SU-DHL-6 (cell line): ENCODE results near the gene RETREG1.
"Not testable (repeated sequence)": the region's sequence is repeated elsewhere in the genome, so short reads cannot be mapped to it uniquely, and the experiment has no call there.

Experiments used
- H2AFZ ChIP-seq: fragments of 200-600 bp; sonication (generic); 2 replicates; pipeline ENCODE4 v1.6.1; 2014; ENCODE audit warnings: low read depth, mild to moderate bottlenecking, moderate library complexity, mixed read lengths, antibody characterized with exemption, low read length; ENCODE audit not compliant: severe bottlenecking
- H3F3A ChIP-seq: fragments of 200-600 bp; shearing (Covaris generic); 2 replicates; pipeline ENCODE4 v1.6.0; 2016; ENCODE audit warnings: antibody characterized with exemption, mild to moderate bottlenecking; ENCODE audit not compliant: insufficient read depth
- H3K27ac ChIP-seq: fragments of 200-600 bp; sonication (generic); 2 replicates; pipeline ENCODE4 v1.5.1; 2016; ENCODE audit warnings: low read depth, mild to moderate bottlenecking, low read length, moderate library complexity, mixed read lengths
- H3K27me3 ChIP-seq: fragments of 200-600 bp; sonication (generic), shearing (Covaris generic); 2 replicates; pipeline ENCODE4 v1.6.0; 2014; ENCODE audit warnings: mild to moderate bottlenecking, low read length
- H3K36me3 ChIP-seq: fragments of 200-600 bp; sonication (generic); 2 replicates; pipeline ENCODE4 v1.6.1; 2014; ENCODE audit warnings: mild to moderate bottlenecking, low read length, mixed read lengths
- H3K4me2 ChIP-seq: fragments of 300-600, 200-600 bp; shearing (Covaris generic), sonication (generic); 2 replicates; pipeline ENCODE4 v1.6.0; 2014; ENCODE audit warnings: low read length, low read depth, mild to moderate bottlenecking; ENCODE audit not compliant: poor library complexity, severe bottlenecking
- H3K4me3 ChIP-seq: fragments of 200-600 bp; sonication (generic); 2 replicates; pipeline ENCODE4 v1.5.1; 2014; ENCODE audit warnings: antibody characterized with exemption, low read length, mild to moderate bottlenecking, mixed read lengths; ENCODE audit not compliant: insufficient read depth, poor library complexity, severe bottlenecking
- H3K79me2 ChIP-seq: fragments of 200-600 bp; sonication (generic); 2 replicates; pipeline ENCODE4 v1.6.1; 2014; ENCODE audit warnings: mild to moderate bottlenecking, low read length, moderate library complexity; ENCODE audit not compliant: insufficient read depth
- H3K9ac ChIP-seq: fragments of 200-600 bp; sonication (generic); 2 replicates; pipeline ENCODE4 v1.7.0; 2014; ENCODE audit warnings: mild to moderate bottlenecking, low read length
- H3K9me2 ChIP-seq: fragments of 200-600 bp; sonication (generic); replicated peaks from 2 replicates; pipeline ENCODE4 v1.6.1; 2014; ENCODE audit warnings: low read length; ENCODE audit not compliant: insufficient read depth
- H3K9me3 ChIP-seq: fragments of 200-600 bp; sonication (generic); 2 replicates; pipeline ENCODE4 v1.6.1; 2014; ENCODE audit warnings: low read length, mixed read lengths; ENCODE audit not compliant: insufficient read depth
- H4K20me1 ChIP-seq: fragments of 200-600 bp; sonication (generic); 2 replicates; pipeline ENCODE4 v1.6.1; 2014; ENCODE audit warnings: low read depth, mild to moderate bottlenecking, antibody characterized with exemption, low read length, moderate library complexity, mixed read lengths
- CTCF ChIP-seq: fragments of 200-600 bp; sonication (generic); IDR thresholded peaks from one replicate; pipeline ENCODE4 v1.5.1; 2017; ENCODE audit warnings: antibody characterized with exemption, mild to moderate bottlenecking, low read length, moderate library complexity; ENCODE audit not compliant: insufficient read depth, poor library complexity, severe bottlenecking
- EZH2phosphoT487 ChIP-seq: fragments of 200-600 bp; sonication (generic), shearing (Covaris generic); conservative IDR thresholded peaks from 2 replicates; pipeline ENCODE4 v1.6.1; 2018; ENCODE audit warnings: mild to moderate bottlenecking, antibody characterized with exemption, low read length, moderate library complexity, mixed read lengths

The RETREG1 gene

GRCh38 chr5:16477541-16477940 lies 139.3 kb downstream of the RETREG1 start:
- no peaks in the 10 kb centered on the region for H3K9me3 ChIP-seq
- no peak overlapping the region for H2AFZ ChIP-seq
- H3K4me3 ChIP-seq: no peak overlapping the region
- H3F3A ChIP-seq: no peaks in the 10 kb centered on the region
- H3K79me2 ChIP-seq: no peaks in the 10 kb centered on the region
- TF ChIP-seq EZH2phosphoT487 (no peak), CTCF (no peak)
- no peak overlapping the region for H3K4me2 ChIP-seq
- no peaks in the 10 kb centered on the region for H4K20me1 ChIP-seq
- H3K9ac ChIP-seq: no peak overlapping the region
- H3K9me2 ChIP-seq: no peaks in the 10 kb centered on the region
- no peaks in the 10 kb centered on the region for H3K27me3 ChIP-seq
- H3K27ac ChIP-seq: no peak overlapping the region
- no peaks in the 10 kb centered on the region for H3K36me3 ChIP-seq

GRCh38 chr5:16476417-16476816 lies 140.4 kb downstream of the RETREG1 start:
- not testable (repeated sequence) for H3K9me2 ChIP-seq, H3K27ac ChIP-seq, H3K4me2 ChIP-seq, H3K79me2 ChIP-seq, H3K9ac ChIP-seq, H3K36me3 ChIP-seq, H3K27me3 ChIP-seq, H4K20me1 ChIP-seq, H3K4me3 ChIP-seq, H3K9me3 ChIP-seq, H3F3A ChIP-seq, H2AFZ ChIP-seq

GRCh38 chr5:16471387-16471786 lies 145.4 kb downstream of the RETREG1 start:
- H3K9me2 ChIP-seq: no peaks in the 10 kb centered on the region
- H3F3A ChIP-seq: 0 out of 2 replicates have a peak, but pooled peaks cover 3% of the 10 kb centered on the region
- TF ChIP-seq CTCF (no peak), EZH2phosphoT487 (no peak)
- H3K4me3 ChIP-seq: no peak overlapping the region
- H3K4me2 ChIP-seq: no peak overlapping the region
- no peak overlapping the region for H3K9ac ChIP-seq
- no peak overlapping the region for H3K27ac ChIP-seq
- H3K27me3 ChIP-seq: no peaks in the 10 kb centered on the region
- no peaks in the 10 kb centered on the region for H3K9me3 ChIP-seq
- H3K79me2 ChIP-seq: peaks cover 20% of the 10 kb centered on the region
- no peak overlapping the region for H2AFZ ChIP-seq
- H4K20me1 ChIP-seq: no peaks in the 10 kb centered on the region
- no peaks in the 10 kb centered on the region for H3K36me3 ChIP-seq

- H3K27me3 ChIP-seq: no peaks in the 10 kb centered on the region
- no peaks in the 10 kb centered on the region for H3K9me3 ChIP-seq
- H2AFZ ChIP-seq: no peak overlapping the region
- no peak overlapping the region for H3K4me3 ChIP-seq
- no peaks in the 10 kb centered on the region for H3K9me2 ChIP-seq
- peak overlapping the region; percentile 90 for H3K4me2 ChIP-seq
- H4K20me1 ChIP-seq: peaks cover 14% of the 10 kb centered on the region
- no peak overlapping the region for H3K27ac ChIP-seq
- peaks cover 55% of the 10 kb centered on the region for H3K79me2 ChIP-seq
- 0 out of 2 replicates have a peak, but pooled peaks cover 3% of the 10 kb centered on the region for H3F3A ChIP-seq
- H3K36me3 ChIP-seq: peaks cover 10% of the 10 kb centered on the region; the same call in 1 of the 2 replicates
- TF ChIP-seq EZH2phosphoT487 (no peak), CTCF (no peak)
- no peak overlapping the region for H3K9ac ChIP-seq
Measured at GRCh38 chr5:16467363-16468219, 149.2 kb downstream of the RETREG1 start.
